Measurements from ENCODE around the gene CLINT1.

CLINT1 gene

DNA sequence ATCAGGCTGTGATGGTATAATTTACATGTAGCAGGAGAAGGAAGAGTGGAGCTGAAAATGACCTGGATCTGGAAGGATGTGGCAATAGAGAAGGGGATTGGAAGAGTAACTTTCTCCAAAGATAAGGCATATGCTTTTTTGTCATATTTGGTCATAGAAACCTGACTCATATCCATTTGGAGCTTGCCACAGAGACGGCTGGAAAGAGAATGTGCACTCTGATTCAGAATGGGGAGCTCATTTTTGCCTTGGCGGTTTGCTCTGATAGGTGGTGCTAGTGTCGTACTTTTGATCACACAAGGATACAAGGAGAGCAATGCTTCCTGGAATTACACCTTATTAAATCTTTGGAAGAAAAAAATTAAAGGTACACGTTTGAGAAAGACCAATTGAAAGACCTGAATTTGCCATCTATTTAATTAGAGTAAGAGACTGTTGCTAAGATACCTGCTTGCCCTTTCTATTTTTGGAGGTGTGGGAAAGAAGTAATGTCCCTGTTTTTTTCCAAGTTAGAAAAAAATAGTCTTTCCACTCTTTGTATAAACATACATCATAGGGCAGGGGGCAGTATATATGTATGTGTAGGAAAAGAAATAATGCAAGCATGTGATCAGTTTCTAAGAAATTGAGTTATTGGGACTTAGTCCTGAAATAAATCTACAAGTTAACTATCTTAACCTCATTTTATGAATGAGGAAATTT is 110.0 kb downstream of the CLINT1 start:
- DNase-seq = no peak

DNA sequence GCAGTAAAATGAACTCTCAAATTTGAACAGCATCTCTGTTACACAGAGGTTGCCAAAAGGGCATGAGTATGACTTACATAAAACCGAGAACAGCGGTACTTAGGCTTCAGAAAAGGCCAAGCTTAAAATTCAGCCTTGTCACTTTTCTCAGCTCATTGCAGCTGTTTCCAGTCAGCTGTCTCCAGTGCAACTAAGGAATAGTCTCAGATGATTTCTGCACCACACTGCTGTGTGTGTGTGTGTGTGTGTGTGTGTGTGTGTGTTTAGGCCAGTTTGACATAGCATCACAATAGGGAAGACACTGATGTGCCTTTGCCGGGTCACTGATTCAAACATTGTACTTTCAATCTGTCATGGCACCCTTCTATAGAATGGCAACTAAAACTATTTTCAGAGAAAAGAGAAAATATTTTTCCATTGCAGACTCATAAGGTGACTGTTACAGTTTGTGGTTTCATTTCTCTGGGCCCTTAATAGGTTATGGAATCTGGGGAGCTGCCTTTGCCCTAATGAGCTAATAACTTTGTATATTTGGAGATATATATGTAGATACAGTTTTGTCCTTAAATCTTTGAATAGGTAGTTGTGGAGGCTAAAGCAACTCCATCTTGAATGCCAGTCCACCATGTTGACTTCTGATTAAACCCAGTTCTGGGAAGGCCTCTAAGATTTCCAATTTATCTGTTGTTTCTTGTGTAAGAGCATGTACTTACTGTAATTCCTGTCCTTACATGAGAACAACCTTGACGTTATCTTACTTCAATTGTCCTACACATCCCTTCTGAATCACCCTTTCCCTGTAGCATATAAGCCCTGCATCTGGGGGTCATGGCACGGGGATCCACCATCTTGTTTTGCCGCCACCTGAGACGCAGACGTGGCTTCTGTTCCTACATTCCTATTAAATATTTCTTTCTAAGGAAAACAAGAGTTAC is 110.9 kb downstream of the CLINT1 start:
- DNase-seq = no peak

DNA sequence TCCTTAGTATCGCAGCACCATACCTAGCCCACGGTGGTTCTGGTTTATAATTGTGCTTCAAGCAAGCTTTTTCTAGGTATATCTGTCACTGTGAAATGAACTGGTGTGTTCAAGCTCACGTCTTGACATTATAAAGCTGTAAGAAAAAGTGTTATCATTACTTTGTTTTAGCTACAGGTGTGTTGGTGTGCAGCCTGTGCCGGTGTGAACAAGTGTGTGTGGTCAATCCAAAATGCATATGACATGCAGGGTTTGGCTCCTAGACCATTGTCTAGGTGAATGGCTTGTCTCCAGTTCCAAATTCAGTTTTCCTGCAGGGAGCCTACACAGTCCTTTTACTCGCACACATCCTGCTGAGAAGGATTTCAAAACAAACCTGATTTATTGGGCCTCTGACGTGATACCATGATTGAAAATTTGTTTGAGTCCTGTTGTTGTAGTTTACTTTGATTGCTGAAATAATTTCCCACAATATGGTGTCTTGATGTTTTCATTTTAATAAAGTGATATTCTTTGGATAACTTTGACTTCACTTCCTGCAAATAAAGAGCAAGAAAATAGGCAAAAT is 111.7 kb downstream of the CLINT1 start:
- no peak for DNase-seq

DNA sequence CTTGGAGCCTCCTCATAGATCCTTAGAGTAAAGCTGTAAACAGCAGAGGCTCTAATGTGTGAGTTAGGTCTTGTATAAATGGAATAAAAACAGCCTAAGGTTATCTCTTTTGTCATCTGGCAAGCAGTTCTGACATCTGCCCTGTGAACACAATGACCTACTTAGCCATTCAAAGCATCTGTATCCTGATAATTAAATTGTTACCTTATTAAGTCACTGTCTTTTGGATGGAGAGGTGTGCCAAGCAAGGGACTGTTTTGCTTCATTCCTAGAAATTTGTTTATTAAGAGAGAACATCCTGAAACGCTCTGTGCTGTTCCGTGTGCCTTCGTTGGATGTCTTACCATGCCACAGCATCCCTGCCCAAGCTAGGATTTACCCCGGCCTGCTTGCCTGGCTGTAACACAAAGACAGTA is 113.9 kb downstream of the CLINT1 start:
- DNase-seq = no peak

DNA sequence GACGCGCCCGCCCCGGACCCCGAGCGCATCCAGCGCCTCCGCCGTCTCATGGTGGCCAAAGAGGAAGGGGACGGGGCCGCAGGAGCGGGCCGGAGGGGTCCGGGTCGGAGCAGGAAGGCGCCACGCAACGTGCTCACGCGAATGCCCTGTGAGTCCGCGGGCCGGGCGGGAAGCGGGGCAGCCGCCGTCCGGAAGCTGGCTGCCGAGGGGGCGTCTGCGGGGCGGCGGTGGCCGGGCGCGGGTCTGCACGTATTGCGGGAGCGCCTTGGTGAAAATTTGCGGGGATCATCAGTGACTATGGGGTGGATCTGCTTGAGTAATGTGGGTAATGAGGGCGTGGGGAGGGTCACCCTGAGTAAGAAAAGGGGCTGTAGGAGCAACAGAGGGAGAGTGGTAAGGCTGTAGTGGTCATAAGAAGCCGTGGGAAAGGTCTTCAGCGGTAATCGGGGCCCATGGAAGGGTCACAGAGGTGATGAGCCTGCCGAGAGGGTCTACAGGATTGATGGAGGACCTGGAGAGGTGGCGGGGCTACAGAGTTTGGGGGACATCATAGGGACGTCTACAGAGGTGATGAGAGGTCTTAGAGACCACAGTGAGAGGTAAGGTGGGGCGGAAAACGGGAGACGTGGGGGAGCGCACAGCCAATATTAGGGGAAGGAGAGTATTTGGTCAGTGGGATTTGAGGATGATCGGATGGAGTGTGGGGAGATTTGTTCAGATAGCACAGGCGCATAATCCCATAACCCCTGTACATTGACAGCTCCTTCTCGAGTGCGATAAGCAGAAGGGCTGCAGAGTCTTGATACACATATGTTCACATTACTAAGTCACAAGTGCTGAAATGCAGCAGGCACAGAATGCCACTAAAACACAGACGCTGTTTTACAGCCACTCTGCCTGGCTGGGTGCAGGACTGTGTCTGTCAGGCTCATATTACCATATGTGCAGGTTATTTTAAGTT is 114.6 kb downstream of the CLINT1 start:
- DNase-seq = no peak

DNA sequence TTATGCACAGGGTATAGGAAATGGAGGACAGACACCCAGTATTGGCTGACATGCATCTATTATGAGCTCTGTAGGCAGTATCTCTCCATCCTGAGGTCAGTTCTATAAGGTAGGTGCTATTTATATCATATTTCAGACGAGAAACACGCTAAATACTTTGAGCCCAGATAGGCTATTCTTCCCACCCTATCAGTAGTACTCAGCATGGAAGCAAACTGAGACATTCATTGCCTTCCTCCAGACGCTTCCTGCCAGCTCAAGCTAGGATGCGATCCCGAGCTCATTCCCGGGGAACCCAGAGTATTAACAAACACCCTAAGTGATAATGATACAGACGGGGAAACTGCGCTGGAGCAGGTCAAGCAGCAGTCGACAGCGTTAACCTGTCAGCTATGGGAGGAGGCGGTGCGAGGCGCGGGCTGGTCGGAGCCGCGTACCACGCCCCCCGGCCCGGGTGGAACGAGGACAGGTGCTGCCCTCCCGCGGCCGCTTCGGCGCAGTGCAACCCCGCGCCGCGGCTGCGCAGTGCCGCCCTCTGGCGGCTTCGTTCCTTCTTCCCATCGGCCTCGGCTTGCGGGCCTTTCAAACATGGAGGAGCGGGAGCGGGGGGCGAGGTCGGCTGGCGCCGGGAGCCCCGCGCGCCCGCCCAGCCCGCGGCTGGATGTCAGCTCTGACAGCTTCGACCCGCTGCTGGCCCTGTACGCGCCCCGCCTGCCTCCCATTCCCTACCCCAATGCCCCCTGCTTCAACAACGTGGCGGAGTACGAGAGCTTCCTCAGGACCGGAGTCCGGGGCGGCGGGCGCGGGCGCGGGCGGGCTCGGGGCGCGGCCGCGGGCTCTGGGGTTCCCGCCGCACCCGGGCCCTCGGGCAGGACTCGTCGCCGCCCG is 115.5 kb downstream of the CLINT1 start, which contains the start of gene LSM11:
Gene LSM11 (plus strand): TSS at position 550 of the 888 bp plus-strand sequence. CDS start 39 bp downstream, at position 589.
- DNase-seq = peak; percentile 68

DNA sequence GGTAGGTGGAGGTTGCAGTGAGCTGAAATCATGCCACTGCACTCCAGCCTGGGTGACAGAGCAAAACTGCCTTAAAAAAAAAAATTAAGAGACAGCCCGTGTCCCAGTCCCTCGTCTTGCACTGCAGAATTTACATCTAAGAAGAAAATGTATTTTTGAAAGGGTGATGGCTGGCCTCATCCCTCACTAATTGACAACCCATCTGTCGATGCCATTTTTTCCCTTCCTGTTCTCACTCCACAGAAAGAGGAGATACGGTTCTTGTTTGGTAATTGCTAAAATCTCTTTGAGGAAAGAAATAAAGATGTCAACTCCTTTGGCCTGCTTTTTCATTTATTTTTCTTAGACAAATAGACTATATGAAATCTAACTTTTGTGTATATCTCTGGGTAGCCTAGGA is 117.8 kb downstream of the CLINT1 start:
- no peak for DNase-seq

DNA sequence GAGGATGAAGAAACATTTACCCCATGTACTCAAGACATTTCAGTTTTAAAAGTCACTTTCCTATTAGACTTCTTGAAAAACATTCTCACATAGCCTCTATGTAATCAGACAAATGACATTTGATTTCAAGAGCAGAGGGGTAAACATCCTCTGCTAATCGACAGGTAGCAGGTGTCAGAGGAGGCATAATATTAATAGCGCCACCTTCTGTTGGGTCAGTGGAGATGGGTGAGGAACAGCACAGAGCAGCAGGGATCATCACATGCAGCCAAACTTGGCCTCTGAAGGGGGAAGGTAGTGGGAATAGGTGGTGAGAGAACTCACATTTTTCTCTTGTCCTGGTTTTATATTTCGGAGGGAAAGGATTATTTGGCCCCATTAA is 118.7 kb downstream of the CLINT1 start:
- peak; percentile 38 for DNase-seq

DNA sequence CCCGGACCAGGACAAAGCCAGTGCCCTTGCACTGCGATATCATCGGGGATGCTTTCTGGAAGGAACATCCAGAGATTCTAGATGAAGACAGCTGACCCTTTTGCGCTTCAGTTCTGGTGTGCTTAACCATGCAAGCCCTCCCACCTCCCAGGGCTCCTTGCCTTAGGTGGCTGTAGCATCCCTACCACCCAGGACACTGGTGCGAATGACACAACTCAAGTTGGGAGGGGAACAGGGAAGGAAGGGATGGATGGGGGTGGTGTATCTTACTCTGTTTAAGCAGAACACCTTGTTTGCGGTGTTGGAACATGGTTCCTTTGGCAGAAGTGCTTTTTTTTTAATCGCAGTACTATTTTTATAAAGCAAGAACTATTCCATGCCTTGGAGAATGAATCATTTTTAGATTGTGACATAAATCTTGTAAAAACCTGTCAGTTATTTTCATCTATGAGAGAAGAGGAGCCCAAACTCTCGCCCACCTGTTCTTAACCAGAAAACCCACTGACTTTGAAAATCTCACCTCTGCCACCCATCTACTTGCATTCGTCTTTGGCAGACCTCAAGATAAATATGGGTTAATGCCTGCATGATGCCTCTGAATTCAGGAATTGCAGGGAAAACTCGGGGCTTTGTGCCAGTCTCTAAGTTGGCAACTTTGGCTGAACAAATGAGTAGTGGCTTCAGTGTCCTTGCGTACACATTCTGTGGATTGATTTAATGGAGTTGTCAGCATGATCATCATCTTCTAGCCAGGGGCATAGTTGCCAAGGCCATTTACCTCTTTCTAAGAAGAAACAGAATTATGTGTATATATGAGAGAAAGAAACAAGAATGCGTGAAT is 119.3 kb downstream of the CLINT1 start:
- DNase-seq = no peak

DNA sequence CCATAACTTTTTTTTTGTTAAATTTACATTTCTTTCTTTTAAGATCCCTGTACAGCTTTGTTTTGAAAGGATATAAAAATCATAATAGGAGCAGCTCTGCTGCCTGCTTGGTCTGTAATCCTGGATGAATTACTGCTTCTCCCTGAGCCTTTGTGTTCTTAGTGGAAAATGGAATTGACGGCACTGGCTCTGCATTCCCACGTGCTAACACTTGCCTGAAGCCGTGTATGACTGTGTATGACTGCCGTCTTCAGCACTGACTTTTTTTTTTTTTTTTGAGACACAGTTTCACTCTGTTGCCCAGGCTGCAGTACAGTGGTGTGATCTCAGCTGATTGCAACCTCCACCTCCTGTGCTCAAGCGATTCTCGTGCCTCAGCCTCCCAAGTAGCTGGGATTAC is 123.0 kb downstream of the CLINT1 start:
- DNase-seq = no peak
